Measurements from ENCODE around the gene BRSK2.

BRSK2 gene

GRCh38 chr11:1451781-1452470 is 62.2 kb downstream of the BRSK2 start:
- DNase-seq (ENCODE audit: low read depth, low spot score) = no peak

- DNase-seq (ENCODE audit: low read depth, low spot score) = no peak
These were observed 63.0 kb downstream of the BRSK2 start for GRCh38 chr11:1452744-1453143.

GRCh38 chr11:1453611-1454034 is 63.9 kb downstream of the BRSK2 start:
- DNase-seq (ENCODE audit: low read depth, low spot score) = no peak

- DNase-seq (ENCODE audit: low read depth, low spot score) = no peak
These were observed 64.8 kb downstream of the BRSK2 start for GRCh38 chr11:1454576-1454975.

GRCh38 chr11:1455032-1455762 is 65.5 kb downstream of the BRSK2 start:
- no peak for DNase-seq (ENCODE audit: low read depth, low spot score)

GRCh38 chr11:1455763-1456060 is 66.0 kb downstream of the BRSK2 start:
- DNase-seq (ENCODE audit: low read depth, low spot score) = no peak

- no peak for DNase-seq (ENCODE audit: low read depth, low spot score)
These were observed 66.4 kb downstream of the BRSK2 start for GRCh38 chr11:1456176-1456575.

GRCh38 chr11:1456596-1457325 is 67.0 kb downstream of the BRSK2 start:
- no peak for DNase-seq (ENCODE audit: low read depth, low spot score)

GRCh38 chr11:1457326-1457680 is 67.6 kb downstream of the BRSK2 start:
- no peak for DNase-seq (ENCODE audit: low read depth, low spot score)

- no peak for DNase-seq (ENCODE audit: low read depth, low spot score)
These were observed 68.1 kb downstream of the BRSK2 start for GRCh38 chr11:1457856-1458255.

- DNase-seq (ENCODE audit: low read depth, low spot score) = no peak
These were observed 68.8 kb downstream of the BRSK2 start for GRCh38 chr11:1458340-1459218.

- DNase-seq (ENCODE audit: low read depth, low spot score) = no peak
These were observed 69.5 kb downstream of the BRSK2 start for GRCh38 chr11:1459219-1459575.

GRCh38 chr11:1459764-1460395 is 70.1 kb downstream of the BRSK2 start:
- DNase-seq (ENCODE audit: low read depth, low spot score) = no peak

- DNase-seq (ENCODE audit: low read depth, low spot score) = no peak
These were observed 70.8 kb downstream of the BRSK2 start for GRCh38 chr11:1460396-1460985.

- no peak for DNase-seq (ENCODE audit: low read depth, low spot score)
These were observed 71.5 kb downstream of the BRSK2 start for GRCh38 chr11:1460986-1461825.

GRCh38 chr11:1461826-1462697 is 72.3 kb downstream of the BRSK2 start:
- no peak for DNase-seq (ENCODE audit: low read depth, low spot score)

- DNase-seq (ENCODE audit: low read depth, low spot score) = no peak
These were observed 72.9 kb downstream of the BRSK2 start for GRCh38 chr11:1462698-1462975.

- no peak for DNase-seq (ENCODE audit: low read depth, low spot score)
These were observed 73.3 kb downstream of the BRSK2 start for GRCh38 chr11:1463056-1463455.

- no peak for DNase-seq (ENCODE audit: low read depth, low spot score)
These were observed 77.0 kb downstream of the BRSK2 start for GRCh38 chr11:1466784-1467183.

Measured in iPS DF 19.7 (cell line).